ENCODE measurements around the gene SLC35E1. TPM values are rescaled to one million over a fixed set of nuclear protein-coding genes. Genes with fewer than 3 reads are reported as not detected.
A peak's percentile ranks its signal among the peaks of the same experiment; 100 is the strongest.
"Not testable (repeated sequence)": the region's sequence is repeated elsewhere in the genome, so short reads cannot be mapped to it uniquely, and the experiment has no call there.

SLC35E1 gene
- total RNA-seq, 1 experiment from 2014 or later: 36.3 TPM

- POLR2A ChIA-PET (ENCODE audit: low non-redundant PET): no interaction called here
- TF ChIP-seq EZH2 (IDR thresholded peaks at IDR 0.05; ENCODE audit: borderline replicate concordance, low read depth, low read length, poor library complexity, severe bottlenecking): no peak
- no peak for TF ChIP-seq CTCF (conservative IDR thresholded peaks at IDR 0.05; ENCODE audit: low read depth, low read length)
- DNase-seq (ENCODE audit: low spot score): peak; percentile 23
- peaks cover 23% of the 10 kb centered on the region for H3K36me3 ChIP-seq (ENCODE audit: insufficient read depth, low read length, poor library complexity, severe bottlenecking)
- H3K4me3 ChIP-seq (ENCODE audit: low read depth, low read length, poor library complexity, severe bottlenecking): no peak overlapping the region
- CTCF ChIA-PET: no interaction called here
- peaks cover 6% of the 10 kb centered on the region for H3K4me1 ChIP-seq (ENCODE audit: insufficient read depth, low read length, poor library complexity, severe bottlenecking)
- no TSS peak for BruUV-seq (replicated peaks)
- H3K9me3 ChIP-seq (ENCODE audit: low read depth, low read length, poor library complexity, severe bottlenecking): no peaks in the 10 kb centered on the region
- no peaks in the 10 kb centered on the region for H3K27me3 ChIP-seq (replicated peaks; ENCODE audit: insufficient read depth, low read depth, low read length, poor library complexity)
- peak overlapping the region; percentile 16 for H3K27ac ChIP-seq (ENCODE audit: low read depth, low read length, poor library complexity, severe bottlenecking)
- intact Hi-C loops (cut with micrococcal nuclease; ENCODE audit: unreplicated experiment): no loop called here
Observed at GRCh38 chr19:16559780-16560276, 12.4 kb downstream of the SLC35E1 start.

- CTCF ChIA-PET: no interaction called here
- no peaks in the 10 kb centered on the region for H3K9me3 ChIP-seq (ENCODE audit: low read depth, low read length, poor library complexity, severe bottlenecking)
- no peak overlapping the region for H3K27ac ChIP-seq (ENCODE audit: low read depth, low read length, poor library complexity, severe bottlenecking)
- no TSS peak for BruUV-seq (replicated peaks)
- no peak for DNase-seq (ENCODE audit: low spot score)
- POLR2A ChIA-PET (ENCODE audit: low non-redundant PET): no interaction called here
- no peaks in the 10 kb centered on the region for H3K27me3 ChIP-seq (replicated peaks; ENCODE audit: insufficient read depth, low read depth, low read length, poor library complexity)
- H3K4me3 ChIP-seq (ENCODE audit: low read depth, low read length, poor library complexity, severe bottlenecking): no peak overlapping the region
- TF ChIP-seq CTCF (conservative IDR thresholded peaks at IDR 0.05; ENCODE audit: low read depth, low read length) (no peak), EZH2 (IDR thresholded peaks at IDR 0.05; ENCODE audit: borderline replicate concordance, low read depth, low read length, poor library complexity, severe bottlenecking) (no peak)
- peaks cover 2% of the 10 kb centered on the region for H3K4me1 ChIP-seq (ENCODE audit: insufficient read depth, low read length, poor library complexity, severe bottlenecking)
- peaks cover 21% of the 10 kb centered on the region for H3K36me3 ChIP-seq (ENCODE audit: insufficient read depth, low read length, poor library complexity, severe bottlenecking)
- intact Hi-C loops (cut with micrococcal nuclease; ENCODE audit: unreplicated experiment): no loop called here
Observed at GRCh38 chr19:16554776-16555175, 17.4 kb downstream of the SLC35E1 start.

DNA sequence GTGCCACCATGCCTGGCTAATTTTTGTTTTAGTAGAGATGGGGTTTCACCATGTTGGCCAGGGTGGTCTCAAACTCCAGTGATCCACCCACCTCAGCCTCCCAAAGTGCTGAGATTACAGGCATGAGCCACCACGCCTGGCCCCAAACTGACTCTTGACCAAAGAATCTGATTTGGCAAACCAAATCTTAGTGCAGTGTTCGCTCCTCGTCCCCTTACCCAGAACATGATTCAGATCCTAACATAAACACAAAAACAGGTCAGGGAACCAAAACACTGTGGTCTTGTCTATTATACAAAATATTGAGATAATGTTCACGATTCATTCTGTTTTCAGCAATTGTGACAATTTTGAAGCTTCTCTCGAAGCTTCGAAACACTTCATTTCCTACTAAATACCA is 20.3 kb downstream of the SLC35E1 start:
- H3K27me3 ChIP-seq (replicated peaks; ENCODE audit: insufficient read depth, low read depth, low read length, poor library complexity); H3K9me3 ChIP-seq (ENCODE audit: low read depth, low read length, poor library complexity, severe bottlenecking); H3K4me1 ChIP-seq (ENCODE audit: insufficient read depth, low read length, poor library complexity, severe bottlenecking); BruUV-seq (replicated peaks); H3K27ac ChIP-seq (ENCODE audit: low read depth, low read length, poor library complexity, severe bottlenecking); POLR2A ChIA-PET (ENCODE audit: low non-redundant PET); CTCF ChIA-PET; intact Hi-C loops (cut with micrococcal nuclease; ENCODE audit: unreplicated experiment); DNase-seq (ENCODE audit: low spot score); H3K4me3 ChIP-seq (ENCODE audit: low read depth, low read length, poor library complexity, severe bottlenecking): not testable (repeated sequence)
- H3K36me3 ChIP-seq (ENCODE audit: insufficient read depth, low read length, poor library complexity, severe bottlenecking): peaks cover 21% of the 10 kb centered on the region

- no peaks in the 10 kb centered on the region for H3K9me3 ChIP-seq (ENCODE audit: low read depth, low read length, poor library complexity, severe bottlenecking)
- H3K4me3 ChIP-seq (ENCODE audit: low read depth, low read length, poor library complexity, severe bottlenecking): no peak overlapping the region
- no peak for TF ChIP-seq CTCF (conservative IDR thresholded peaks at IDR 0.05; ENCODE audit: low read depth, low read length)
- TF ChIP-seq EZH2 (IDR thresholded peaks at IDR 0.05; ENCODE audit: borderline replicate concordance, low read depth, low read length, poor library complexity, severe bottlenecking): no peak
- intact Hi-C loops (cut with micrococcal nuclease; ENCODE audit: unreplicated experiment): no loop called here
- no TSS peak for BruUV-seq (replicated peaks)
- ChIA-PET CTCF (no interaction called here), POLR2A (ENCODE audit: low non-redundant PET) (no interaction called here)
- no peak for DNase-seq (ENCODE audit: low spot score)
- H3K36me3 ChIP-seq (ENCODE audit: insufficient read depth, low read length, poor library complexity, severe bottlenecking): peaks cover 14% of the 10 kb centered on the region
- H3K4me1 ChIP-seq (ENCODE audit: insufficient read depth, low read length, poor library complexity, severe bottlenecking): peaks cover under 1% of the 10 kb centered on the region
- no peak overlapping the region for H3K27ac ChIP-seq (ENCODE audit: low read depth, low read length, poor library complexity, severe bottlenecking)
- H3K27me3 ChIP-seq (replicated peaks; ENCODE audit: insufficient read depth, low read depth, low read length, poor library complexity): no peaks in the 10 kb centered on the region
Observed at GRCh38 chr19:16548956-16549355, 23.3 kb downstream of the SLC35E1 start.
